ENCODE results near the gene TBCK. TPM values are rescaled to one million over a fixed set of nuclear protein-coding genes. Genes with fewer than 3 reads are reported as not detected.

The TBCK gene
- total RNA-seq, 1 donor from 2014 or later = 36.1 TPM

GRCh38 chr4:106065018-106065417, 251.0 kb downstream of the TBCK start:
- TF ChIP-seq POLR2AphosphoS5 (IDR thresholded peaks at IDR 0.05; ENCODE audit: insufficient read depth in 1 of 2, low read depth in 1 of 2) (no peak), CTCF (IDR thresholded peaks at IDR 0.05) (no peak), POLR2A (IDR thresholded peaks at IDR 0.05) (no peak)
- no peak for DNase-seq (ENCODE audit: extremely low spot score in 2 of 2)
- Histone ChIP-seq H3K36me3 (no peaks in the 10 kb centered on the region), H3K27ac (no peak overlapping the region), H3K4me1 (no peaks in the 10 kb centered on the region), H3K9me3 (no peaks in the 10 kb centered on the region), H3K27me3 (no peaks in the 10 kb centered on the region), H3K4me3 (no peak overlapping the region)
- intact Hi-C loops (cut with DNase I) = no loop called here

- no peaks in the 10 kb centered on the region for H3K9me3 ChIP-seq
- no peaks in the 10 kb centered on the region for H3K36me3 ChIP-seq
- DNase-seq (ENCODE audit: extremely low spot score in 2 of 2) = no peak
- intact Hi-C loops (cut with DNase I) = no loop called here
- TF ChIP-seq POLR2A (IDR thresholded peaks at IDR 0.05) (no peak), CTCF (IDR thresholded peaks at IDR 0.05) (no peak), POLR2AphosphoS5 (IDR thresholded peaks at IDR 0.05; ENCODE audit: insufficient read depth in 1 of 2, low read depth in 1 of 2) (no peak)
- no peak overlapping the region for H3K27ac ChIP-seq
- H3K27me3 ChIP-seq = no peaks in the 10 kb centered on the region
- H3K4me3 ChIP-seq = no peak overlapping the region
- no peaks in the 10 kb centered on the region for H3K4me1 ChIP-seq
Observed at GRCh38 chr4:106063009-106063408, 253.0 kb downstream of the TBCK start.

- Histone ChIP-seq H3K27ac (no peak overlapping the region), H3K4me1 (no peaks in the 10 kb centered on the region), H3K36me3 (no peaks in the 10 kb centered on the region), H3K4me3 (no peak overlapping the region), H3K27me3 (no peaks in the 10 kb centered on the region), H3K9me3 (no peaks in the 10 kb centered on the region)
- intact Hi-C loops (cut with DNase I) = no loop called here
- DNase-seq (ENCODE audit: extremely low spot score in 2 of 2) = no peak
- TF ChIP-seq POLR2A (IDR thresholded peaks at IDR 0.05) (no peak), CTCF (IDR thresholded peaks at IDR 0.05) (no peak), POLR2AphosphoS5 (IDR thresholded peaks at IDR 0.05; ENCODE audit: insufficient read depth in 1 of 2, low read depth in 1 of 2) (no peak)
Observed at GRCh38 chr4:106062452-106062875, 253.5 kb downstream of the TBCK start.

- H3K4me1 ChIP-seq = no peaks in the 10 kb centered on the region
Observed at GRCh38 chr4:106058921-106059320, 257.1 kb downstream of the TBCK start.

More at GRCh38 chr4:106058921-106059320, 257.1 kb downstream of the TBCK start:
- Histone ChIP-seq H3K4me3 (no peak overlapping the region), H3K27ac (no peak overlapping the region), H3K36me3 (no peaks in the 10 kb centered on the region), H3K27me3 (no peaks in the 10 kb centered on the region), H3K9me3 (no peaks in the 10 kb centered on the region)
- no peak for TF ChIP-seq POLR2AphosphoS5 (IDR thresholded peaks at IDR 0.05; ENCODE audit: insufficient read depth in 1 of 2, low read depth in 1 of 2)
- no peak for TF ChIP-seq POLR2A (IDR thresholded peaks at IDR 0.05)
- no peak for TF ChIP-seq CTCF (IDR thresholded peaks at IDR 0.05)
- DNase-seq (ENCODE audit: extremely low spot score in 2 of 2) = no peak
- intact Hi-C loops (cut with DNase I) = no loop called here
